ENCODE measurements around the gene TMEM129.

DNA sequence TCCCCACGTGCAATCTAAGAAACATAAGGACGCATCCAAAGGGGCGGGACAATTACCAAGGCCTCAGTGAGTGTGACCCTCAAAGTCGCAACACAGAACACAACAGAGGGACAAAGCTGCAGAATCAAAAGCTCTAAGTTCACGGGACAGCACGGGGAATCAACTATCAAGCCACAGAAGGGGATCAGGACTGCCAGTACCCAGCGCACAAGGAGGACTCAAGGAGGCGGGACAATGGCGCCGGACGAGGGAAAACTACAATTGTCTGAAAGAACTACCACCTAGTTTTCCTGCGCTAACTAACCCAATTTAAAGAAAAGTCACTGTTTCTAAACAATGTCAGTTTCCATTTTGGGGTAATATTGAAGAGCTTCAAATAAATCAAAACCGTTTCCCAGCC lies 38.3 kb downstream of the TMEM129 start:
- TF ChIP-seq, protein P1, sequence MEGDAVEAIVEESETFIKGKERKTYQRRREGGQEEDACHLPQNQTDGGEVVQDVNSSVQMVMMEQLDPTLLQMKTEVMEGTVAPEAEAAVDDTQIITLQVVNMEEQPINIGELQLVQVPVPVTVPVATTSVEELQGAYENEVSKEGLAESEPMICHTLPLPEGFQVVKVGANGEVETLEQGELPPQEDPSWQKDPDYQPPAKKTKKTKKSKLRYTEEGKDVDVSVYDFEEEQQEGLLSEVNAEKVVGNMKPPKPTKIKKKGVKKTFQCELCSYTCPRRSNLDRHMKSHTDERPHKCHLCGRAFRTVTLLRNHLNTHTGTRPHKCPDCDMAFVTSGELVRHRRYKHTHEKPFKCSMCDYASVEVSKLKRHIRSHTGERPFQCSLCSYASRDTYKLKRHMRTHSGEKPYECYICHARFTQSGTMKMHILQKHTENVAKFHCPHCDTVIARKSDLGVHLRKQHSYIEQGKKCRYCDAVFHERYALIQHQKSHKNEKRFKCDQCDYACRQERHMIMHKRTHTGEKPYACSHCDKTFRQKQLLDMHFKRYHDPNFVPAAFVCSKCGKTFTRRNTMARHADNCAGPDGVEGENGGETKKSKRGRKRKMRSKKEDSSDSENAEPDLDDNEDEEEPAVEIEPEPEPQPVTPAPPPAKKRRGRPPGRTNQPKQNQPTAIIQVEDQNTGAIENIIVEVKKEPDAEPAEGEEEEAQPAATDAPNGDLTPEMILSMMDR (IDR thresholded peaks at IDR 0.05): no peak
- TF ChIP-seq POLR2AphosphoS5 (IDR thresholded peaks at IDR 0.05) (no peak), POLR2A (IDR thresholded peaks at IDR 0.05) (no peak)
